CD14-positive monocyte (primary cell): ENCODE data around the gene MICU2. TPM values are rescaled to one million over a fixed set of nuclear protein-coding genes. Genes with fewer than 3 reads are reported as not detected.

ENCODE experiments used
- DNase-seq, 3 donors: peaks; one replicate each; pipeline ENCODE4 v3.0.0-alpha.2; 2011 to 2022
- H2AFZ ChIP-seq: 2 replicates; pipeline ENCODE4 v1.6.0; 2012; ENCODE audit warnings: mild to moderate bottlenecking, low read depth, low read length, inconsistent platforms; ENCODE audit not compliant: insufficient read depth, poor library complexity, severe bottlenecking
- H3K27ac ChIP-seq, 2 donors: 1 replicate in 1 of 2; 2 replicates in 1 of 2; pipeline ENCODE4 v1.5.1; 2012 to 2013; ENCODE audit warnings: low read length in 2 of 2, control low read depth in 1 of 2, inconsistent platforms in 1 of 2, low read depth in 1 of 2, mild to moderate bottlenecking in 1 of 2
- H3K27me3 ChIP-seq, 2 donors: one replicate each; pipeline versions ENCODE4 v1.6.0 to v1.6.1; 2011 to 2013; ENCODE audit warnings: low read length in 2 of 2; ENCODE audit not compliant: control insufficient read depth in 2 of 2, insufficient read depth in 2 of 2
- H3K36me3 ChIP-seq, 2 donors: replicated peaks in 1 of 2; 1 replicate in 1 of 2; 2 replicates in 1 of 2; pipeline versions ENCODE4 v1.5.1 to v1.6.1; 2012 to 2013; ENCODE audit warnings: low read length in 2 of 2, control low read depth in 1 of 2, inconsistent platforms in 1 of 2, mild to moderate bottlenecking in 1 of 2; ENCODE audit not compliant: insufficient read depth in 2 of 2, control insufficient read depth in 1 of 2
- H3K4me1 ChIP-seq, 2 donors: 1 replicate in 1 of 2; 2 replicates in 1 of 2; pipeline versions ENCODE4 v1.5.1 to v1.6.1; 2012 to 2013; ENCODE audit warnings: low read length in 2 of 2, control low read depth in 1 of 2, inconsistent platforms in 1 of 2, mild to moderate bottlenecking in 1 of 2, moderate library complexity in 1 of 2; ENCODE audit not compliant: insufficient read depth in 2 of 2, control insufficient read depth in 1 of 2
- H3K4me2 ChIP-seq: replicated peaks from 2 replicates; pipeline ENCODE3; 2012; ENCODE audit warnings: low read length, moderate library complexity, mild to moderate bottlenecking; ENCODE audit not compliant: poor library complexity, severe bottlenecking; ENCODE audit errors: extremely low read depth
- H3K4me3 ChIP-seq, 3 experiments: fragments of 200-600 bp in 1 of 3; sonication (generic) in 1 of 3; replicated peaks in 1 of 3; 1 replicate in 2 of 3; 2 replicates in 1 of 3; pipeline ENCODE4 v1.5.1; 2011 to 2013; ENCODE audit warnings: low read length in 3 of 3, mild to moderate bottlenecking in 3 of 3, control low read depth in 2 of 3, low read depth in 2 of 3, inconsistent platforms in 1 of 3, moderate library complexity in 1 of 3
- H3K79me2 ChIP-seq: 2 replicates; pipeline ENCODE4 v1.6.0; 2012; ENCODE audit warnings: mild to moderate bottlenecking, control low read depth, inconsistent platforms, low read length, moderate library complexity; ENCODE audit not compliant: insufficient read depth
- H3K9ac ChIP-seq: 2 replicates; pipeline ENCODE4 v1.6.0; 2017; ENCODE audit warnings: low read length, mild to moderate bottlenecking; ENCODE audit not compliant: insufficient read depth, poor library complexity, severe bottlenecking
- H3K9me3 ChIP-seq, 2 donors: replicated peaks in 1 of 2; 1 replicate in 1 of 2; 2 replicates in 1 of 2; pipeline versions ENCODE4 v1.5.1 to v1.6.1; 2012 to 2013; ENCODE audit warnings: low read length in 2 of 2, control low read depth in 1 of 2; ENCODE audit not compliant: control insufficient read depth in 1 of 2, insufficient read depth in 1 of 2
- H4K20me1 ChIP-seq: 2 replicates; pipeline ENCODE4 v1.6.0; 2012; ENCODE audit warnings: mild to moderate bottlenecking, low read length, control low read depth, moderate library complexity; ENCODE audit not compliant: insufficient read depth
- H3K27ac Mint-ChIP-seq, 7 donors: one replicate each; pipeline ENCODE4 v1.8.0; 2020; ENCODE audit warnings: mild to moderate bottlenecking in 7 of 7, mixed read lengths in 7 of 7, moderate library complexity in 6 of 7, inconsistent platforms in 2 of 7
- H3K27me3 Mint-ChIP-seq, 3 donors: one replicate each; pipeline ENCODE4 v1.8.0; 2021 to 2022; ENCODE audit warnings: low read depth in 3 of 3, mild to moderate bottlenecking in 3 of 3, mixed read lengths in 3 of 3, moderate library complexity in 3 of 3, inconsistent platforms in 1 of 3
- H3K36me3 Mint-ChIP-seq, 2 donors: one replicate each; pipeline ENCODE4 v1.8.0; 2020; ENCODE audit warnings: mixed read lengths in 2 of 2, inconsistent platforms in 1 of 2, mild to moderate bottlenecking in 1 of 2
- H3K4me1 Mint-ChIP-seq: one replicate; pipeline ENCODE4 v1.8.0; 2020; ENCODE audit warnings: mild to moderate bottlenecking, mixed read lengths
- H3K4me3 Mint-ChIP-seq, 2 donors: one replicate each; pipeline ENCODE4 v1.8.0; 2020; ENCODE audit warnings: mild to moderate bottlenecking in 2 of 2, mixed read lengths in 2 of 2, moderate library complexity in 1 of 2
- H3K9me3 Mint-ChIP-seq, 7 donors: one replicate each; pipeline ENCODE4 v1.8.0; 2020 to 2022; ENCODE audit warnings: mixed read lengths in 7 of 7, mild to moderate bottlenecking in 6 of 7, moderate library complexity in 6 of 7, inconsistent platforms in 2 of 7
- CTCF ChIP-seq: fragments of 200-600 bp; IDR thresholded peaks from one replicate; pipeline ENCODE4 v1.8.0; 2022; ENCODE audit warnings: antibody characterized with exemption, mild to moderate bottlenecking
- WGBS: methylation state at CpG from one replicate; pipeline ENCODE4 v1.1.5; 2013; ENCODE audit warnings: missing lambda C conversion rate; ENCODE audit not compliant: insufficient coverage; 5-methylcytosine and 5-hydroxymethylcytosine counted together
- intact Hi-C, 2 donors: fragments of 100-400 bp; cut with micrococcal nuclease; formaldehyde crosslinking; loops; one replicate each; pipeline versions ENCODE4 v1.15.0 to v1.15.1; 2023
- polyA plus RNA-seq, 3 donors: library from polyadenylated mRNA; depleted of rRNA in 1 of 3; unstranded in 2 of 3; stranded (reverse) in 1 of 3; fragments of 300-500 nt in 2 of 3; fragments of >200 nt in 1 of 3; fragmentation: Illumina TruSeq in 2 of 3; gene quantifications; 1 replicate in 2 of 3; 2 replicates in 1 of 3; pipeline ENCODE4 v1.2.3, GENCODE V29; 2012 to 2021

Gene MICU2
- polyA plus RNA-seq, 3 donors: 21.5 to 32.1 (median 26.8) TPM

- Mint-ChIP-seq H3K27ac (no peak overlapping the region), H3K4me1 (peaks cover 13% of the 10 kb centered on the region), H3K27me3 (peaks cover 8 to 20% (median 11%) of the 10 kb centered on the region in 3 donors), H3K36me3 (peaks cover 7 to 10% of the 10 kb centered on the region in 2 donors), H3K4me3 (no peak overlapping the region), H3K9me3 (peaks cover 2 to 6% (median 3%) of the 10 kb centered on the region in 7 donors)
- peaks cover 15% of the 10 kb centered on the region for H4K20me1 ChIP-seq
- H3K4me2 ChIP-seq: no peak overlapping the region
- intact Hi-C loops: loop anchor here in 1 of 2 donors (10.0 kb wide), 1 partner anchor 431 kb away; the partner anchor contains the start of genes MRPL57 and SKA3
- H3K79me2 ChIP-seq: peaks cover 13% of the 10 kb centered on the region
- H3K36me3 ChIP-seq: peaks cover 0 to 6% of the 10 kb centered on the region in 2 donors
- no peak overlapping the region for H3K9ac ChIP-seq
- H3K4me3 ChIP-seq: no peak overlapping the region
- peaks cover 12 to 16% of the 10 kb centered on the region in 2 donors for H3K4me1 ChIP-seq
- no peaks in the 10 kb centered on the region for H3K9me3 ChIP-seq
- 86% methylated on average over 1 of the region's 2 CpGs for WGBS
- no peak overlapping the region for H3K27ac ChIP-seq
- no peak for TF ChIP-seq CTCF
- H2AFZ ChIP-seq: no peak overlapping the region
- peaks cover 0 to 4% of the 10 kb centered on the region in 2 donors for H3K27me3 ChIP-seq
- no peak for DNase-seq
These were observed 2.3 kb upstream of the MICU2 start for GRCh38 chr13:21606251-21606650.

GRCh38 chr13:21596722-21597121 is 7.2 kb downstream of the MICU2 start:
- no peak for TF ChIP-seq CTCF
- no peaks in the 10 kb centered on the region for H3K27me3 ChIP-seq
- no peak overlapping the region for H3K27ac Mint-ChIP-seq
- H3K36me3 Mint-ChIP-seq: peaks cover 13 to 29% of the 10 kb centered on the region in 2 donors
- H3K9ac ChIP-seq: no peak overlapping the region
- peaks cover 0 to 9% of the 10 kb centered on the region in 2 donors for H3K4me1 ChIP-seq
- no peak overlapping the region for H3K4me3 ChIP-seq
- no peak overlapping the region for H3K4me3 Mint-ChIP-seq
- no peaks in the 10 kb centered on the region for H3K9me3 ChIP-seq
- no peak overlapping the region for H3K27ac ChIP-seq
- DNase-seq: no peak
- peaks cover 0 to 5% (median 2%) of the 10 kb centered on the region in 7 donors for H3K9me3 Mint-ChIP-seq
- H3K4me1 Mint-ChIP-seq: peaks cover 43% of the 10 kb centered on the region
- peaks cover 6 to 7% of the 10 kb centered on the region in 2 donors for H3K36me3 ChIP-seq
- H3K79me2 ChIP-seq: peaks cover 96% of the 10 kb centered on the region
- no peak overlapping the region for H2AFZ ChIP-seq
- intact Hi-C loops: no loop called here
- H3K4me2 ChIP-seq: no peak overlapping the region
- peaks cover 0 to 3% (median 0%) of the 10 kb centered on the region in 3 donors for H3K27me3 Mint-ChIP-seq
- H4K20me1 ChIP-seq: peaks cover 80% of the 10 kb centered on the region
